ENCODE data around the gene DLX3.

Gene DLX3

DNA sequence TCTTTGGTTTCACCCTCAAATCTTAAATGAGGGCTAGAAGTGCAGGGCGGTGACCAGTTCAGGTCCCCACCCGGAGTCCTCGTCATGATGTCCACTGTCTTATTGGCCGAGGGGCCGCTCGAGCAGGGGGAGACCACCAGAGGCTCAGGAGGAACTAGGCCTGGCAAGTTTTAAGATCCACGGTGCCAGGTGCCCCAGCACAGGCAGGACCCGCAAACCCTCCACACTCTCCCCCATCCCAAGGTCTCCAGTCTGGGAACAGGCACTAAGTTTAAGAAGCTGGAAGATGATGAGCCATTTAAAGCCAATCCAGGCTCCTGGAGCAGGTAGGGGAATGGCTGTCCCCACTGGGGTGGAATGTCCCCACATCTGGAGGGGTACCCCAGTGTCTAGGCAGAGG, 4.1 kb downstream of the DLX3 start:
- DNase-seq: no peak

DNA sequence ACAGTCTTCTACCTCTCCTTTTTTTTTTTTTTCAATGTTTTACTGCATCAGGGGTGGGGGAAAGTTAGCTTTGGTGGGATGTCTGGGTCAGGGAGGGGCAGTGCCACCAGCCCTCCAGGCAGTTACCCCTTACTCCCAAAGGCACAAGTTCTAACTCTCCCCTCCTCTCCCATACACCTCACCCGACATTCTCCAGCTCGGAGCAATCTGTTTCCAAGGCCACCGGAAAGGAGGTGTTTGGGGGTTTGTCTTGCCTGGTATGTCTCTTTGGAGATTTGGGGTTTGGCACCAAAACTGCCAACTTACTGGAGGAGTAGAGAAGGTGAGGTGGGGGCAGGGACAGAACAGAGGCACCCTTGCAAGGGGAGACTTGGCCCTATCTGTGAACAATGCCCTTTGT, 4.7 kb downstream of the DLX3 start:
- DNase-seq: no peak

DNA sequence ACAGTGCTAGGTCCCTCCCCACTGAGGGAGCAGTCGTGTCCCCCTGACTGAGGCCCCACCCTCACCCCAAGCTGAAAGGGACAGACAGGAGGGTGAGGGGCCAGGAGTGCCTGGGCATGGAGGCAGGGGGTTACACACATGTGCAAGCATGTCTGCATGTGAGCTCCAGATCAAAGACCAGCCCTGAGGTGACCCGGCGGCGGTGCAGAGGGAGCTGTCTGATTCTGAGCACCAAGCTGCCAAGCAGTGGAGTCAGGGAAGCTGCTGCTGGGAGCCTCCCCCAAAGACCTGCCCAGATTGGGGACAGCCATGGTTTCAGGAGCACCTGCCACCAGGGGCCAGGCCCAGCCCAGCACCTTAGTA, 5.5 kb downstream of the DLX3 start:
- DNase-seq: no peak

DNA sequence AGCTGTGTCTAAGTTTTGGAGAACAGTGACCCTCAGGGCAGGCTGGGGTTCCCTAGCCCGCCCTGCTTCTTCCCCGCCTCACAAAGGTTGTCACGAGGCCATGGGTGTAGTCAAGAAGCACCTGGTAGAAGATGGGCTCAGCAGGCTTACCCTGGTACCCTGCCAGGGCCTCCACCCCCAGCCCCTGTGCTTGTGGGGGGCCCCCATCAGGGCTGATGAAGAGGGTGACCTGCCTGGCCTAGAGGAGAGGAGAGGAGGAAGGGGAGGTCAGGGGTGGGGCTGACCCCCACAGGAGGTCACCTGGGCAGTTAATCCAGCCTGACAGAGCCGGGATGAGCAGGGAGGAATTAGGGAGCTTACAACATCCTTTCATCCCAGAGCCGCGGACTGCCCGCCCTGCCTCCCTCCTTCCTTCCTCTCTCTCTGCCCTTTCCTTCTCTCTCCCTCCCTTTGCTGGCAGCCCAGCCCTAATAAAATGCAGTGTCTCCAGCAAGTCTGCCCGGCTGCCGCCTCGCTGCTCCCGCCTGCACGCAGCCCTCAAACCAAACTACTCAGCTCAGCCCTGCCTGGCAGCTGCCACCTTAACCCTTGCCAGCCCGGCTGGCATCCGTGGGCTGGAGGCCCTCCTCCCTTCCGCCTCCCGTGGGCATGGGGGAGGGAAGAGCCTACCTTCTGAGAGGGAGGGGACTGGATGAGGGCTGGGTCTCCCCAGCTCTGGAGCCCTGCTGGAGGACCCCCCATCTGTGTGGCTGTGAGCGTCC, 7.2 kb downstream of the DLX3 start:
- no peak for DNase-seq

DNA sequence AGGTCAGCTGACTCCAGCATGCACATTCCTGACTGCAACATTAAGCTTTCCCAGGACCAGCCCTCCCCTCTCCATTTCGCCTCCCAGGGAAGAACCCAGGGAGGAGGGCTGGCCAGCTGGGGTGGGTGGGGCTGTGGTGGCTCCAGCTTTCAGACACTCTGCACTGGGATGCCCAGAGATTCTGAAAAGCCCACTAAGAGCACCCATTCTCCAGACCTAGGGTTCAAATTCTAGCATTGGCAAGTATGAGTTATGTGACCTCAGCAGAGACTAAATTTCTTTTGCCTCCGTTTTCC, 7.8 kb downstream of the DLX3 start:
- no peak for DNase-seq

DNA sequence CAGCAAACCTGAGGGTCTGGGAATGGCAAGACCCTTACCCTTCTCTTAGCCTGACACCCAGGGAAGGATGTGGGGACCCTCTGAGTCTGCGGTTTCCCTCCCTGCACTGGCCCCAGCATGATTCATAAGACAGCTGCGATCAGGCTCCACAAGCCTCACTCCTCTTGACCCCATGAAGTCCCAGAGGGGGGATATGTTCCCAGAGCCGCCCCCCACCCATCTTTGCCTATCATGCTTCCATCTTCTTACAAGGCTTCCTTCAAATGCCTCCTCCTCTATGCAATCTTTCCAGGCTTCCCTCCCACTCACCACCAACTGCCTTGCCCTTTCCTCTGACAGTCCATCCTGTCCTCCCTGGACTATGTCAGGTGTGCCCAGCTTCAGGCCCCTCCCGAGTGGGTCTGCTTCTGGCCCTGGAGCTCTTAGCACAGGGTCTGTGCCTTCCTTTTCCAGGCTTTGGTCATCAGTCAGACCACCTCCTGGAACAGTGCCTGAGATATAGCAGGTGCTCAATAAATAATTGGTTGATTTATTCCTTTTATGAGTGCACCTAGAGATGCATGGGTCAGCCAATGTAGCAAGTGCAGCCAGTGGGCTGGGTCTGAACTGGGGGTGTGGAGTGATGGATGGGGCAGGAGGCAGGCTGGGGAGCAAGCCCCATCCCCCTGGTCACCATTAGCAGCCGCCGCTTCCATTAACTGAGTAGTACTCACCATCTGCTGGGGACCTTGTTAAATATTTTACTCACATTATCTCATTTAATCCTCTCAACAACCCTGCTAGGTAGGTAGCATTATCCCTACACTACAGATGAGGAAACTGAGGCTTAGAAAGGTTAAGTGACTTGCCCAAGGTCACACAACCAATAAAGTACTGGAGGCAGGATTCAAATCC, 8.4 kb downstream of the DLX3 start:
- no peak for DNase-seq

DNA sequence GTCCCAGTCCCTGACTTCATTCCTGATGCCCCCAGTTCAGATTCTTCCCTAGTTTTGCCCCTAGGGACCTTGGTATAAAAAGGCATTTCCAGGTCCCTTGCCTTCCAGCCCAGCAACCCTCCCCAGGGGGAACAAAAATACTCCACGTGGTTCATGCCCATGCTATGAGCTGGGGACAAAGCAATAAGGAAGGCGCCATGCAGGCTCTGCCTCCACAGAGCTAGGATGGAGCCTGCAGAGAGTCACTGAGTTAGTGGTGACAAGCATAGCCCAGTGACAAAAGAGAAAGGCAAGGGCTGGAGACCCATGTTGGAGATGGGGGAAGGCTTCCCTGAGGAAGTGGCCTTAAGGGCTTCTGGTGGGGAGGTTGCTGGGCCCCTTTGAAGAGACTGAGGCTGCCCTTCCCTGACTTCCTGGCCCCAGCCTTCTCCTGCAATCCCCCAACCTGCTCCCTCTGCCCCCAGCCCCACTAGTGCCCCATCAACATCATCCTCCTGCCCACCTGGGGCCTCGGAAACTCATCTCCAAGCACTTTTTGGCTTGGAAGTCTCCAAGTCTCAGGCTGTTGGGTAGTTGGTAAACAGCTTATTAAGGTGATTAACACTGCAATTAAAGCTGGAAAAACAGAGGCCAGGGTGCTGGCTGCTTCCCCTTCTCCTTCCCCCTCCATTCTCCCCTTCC, 9.6 kb downstream of the DLX3 start:
- DNase-seq: no peak

DNA sequence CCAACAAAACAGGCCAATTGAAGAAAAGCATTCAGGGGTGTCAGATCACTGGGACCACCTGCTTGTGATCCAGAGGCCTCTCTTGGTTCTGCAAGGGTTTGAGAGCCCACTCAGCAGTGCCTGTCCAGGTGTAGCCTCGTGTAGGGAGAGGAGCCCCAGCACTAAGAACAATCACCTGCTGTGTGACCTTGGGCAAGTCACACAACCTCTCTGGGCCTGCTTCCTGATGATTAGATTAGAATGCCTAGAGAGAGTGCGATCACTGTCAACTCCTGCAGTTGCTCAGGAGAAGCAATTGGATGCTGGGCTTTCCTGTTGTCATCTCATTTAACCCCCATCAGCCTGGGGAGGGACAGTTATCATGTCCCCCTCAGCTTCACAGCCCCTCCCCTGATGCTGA, 10.2 kb downstream of the DLX3 start:
- DNase-seq: no peak

DNA sequence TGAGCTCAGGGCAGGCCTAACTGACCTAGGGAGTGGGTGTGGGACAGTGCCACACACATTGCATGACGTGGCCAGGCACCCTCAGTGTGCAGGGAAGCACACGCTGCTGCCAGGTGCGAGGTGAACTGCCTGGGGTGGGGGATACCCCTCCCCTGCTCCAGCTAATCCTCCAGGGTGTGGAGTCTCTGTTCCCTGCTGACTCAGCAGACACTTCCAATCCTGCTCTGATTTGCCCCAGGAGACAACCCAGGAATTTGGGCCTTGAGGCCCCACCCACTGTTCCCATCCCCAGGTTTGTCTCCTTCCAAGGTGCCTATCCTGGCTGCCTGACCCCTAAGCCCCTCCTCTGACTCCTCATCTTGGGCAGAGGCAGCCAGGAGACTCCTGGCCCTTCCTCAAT, 10.7 kb downstream of the DLX3 start:
- no peak for DNase-seq

DNA sequence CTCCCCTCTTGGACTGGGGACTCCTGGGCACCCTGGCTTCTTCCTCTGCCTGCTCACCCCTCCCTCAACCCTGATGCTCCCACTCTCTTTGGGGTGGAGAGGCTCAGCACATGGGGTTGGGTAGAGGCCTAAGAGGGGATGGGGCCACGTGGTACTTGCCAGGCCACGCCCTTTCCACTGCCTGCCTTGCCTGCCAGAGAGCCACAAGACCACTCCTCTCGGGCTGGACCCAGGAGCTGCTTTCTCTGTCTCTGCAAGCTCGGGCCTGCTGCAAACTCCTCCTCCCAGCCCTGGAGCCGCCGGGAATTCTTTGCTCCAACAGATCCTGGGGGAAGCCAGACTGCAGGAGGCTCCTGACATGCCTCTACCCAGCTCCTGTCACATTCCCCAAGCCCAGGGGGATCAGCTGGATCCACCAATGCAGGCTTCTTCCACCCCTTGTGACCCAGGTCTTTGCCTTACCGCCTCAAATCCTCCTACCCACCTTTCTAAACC, 14.3 kb downstream of the DLX3 start:
- DNase-seq: no peak

DNA sequence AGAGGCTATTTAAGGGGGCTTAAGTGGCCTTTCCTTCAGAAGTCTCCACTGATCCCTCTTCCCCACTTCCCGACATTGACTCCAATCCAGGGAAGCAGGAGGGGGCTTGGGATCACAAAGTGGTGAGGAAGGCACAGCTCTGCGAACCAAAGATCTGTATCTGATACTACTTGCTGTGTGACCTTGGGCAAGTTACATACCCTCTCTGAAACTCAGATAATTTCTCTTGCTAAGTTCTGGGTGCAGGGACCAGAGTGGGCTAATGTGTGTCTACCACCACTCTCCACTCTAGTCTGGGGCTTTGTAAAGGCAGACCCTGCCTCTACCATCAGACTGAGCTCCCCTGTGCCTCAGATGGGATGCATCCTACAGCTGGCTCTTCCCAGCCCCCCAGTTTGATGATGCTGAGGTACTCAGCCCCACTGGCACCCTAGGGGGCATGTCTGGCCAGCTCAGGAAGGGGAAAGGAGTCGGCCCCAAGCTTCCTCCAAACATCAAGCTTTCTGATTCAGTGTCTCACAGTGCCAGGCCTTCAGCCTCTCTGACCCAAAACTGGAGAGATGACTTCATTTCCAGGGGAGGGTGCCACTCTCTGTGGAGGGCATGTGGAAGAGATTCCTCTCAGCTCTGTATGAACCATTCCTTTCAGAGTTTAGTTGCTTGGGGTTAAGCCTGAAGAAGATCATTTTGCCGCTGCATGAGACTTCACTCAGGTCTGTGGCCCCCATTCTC, 15.1 kb downstream of the DLX3 start:
- no peak for DNase-seq

DNA sequence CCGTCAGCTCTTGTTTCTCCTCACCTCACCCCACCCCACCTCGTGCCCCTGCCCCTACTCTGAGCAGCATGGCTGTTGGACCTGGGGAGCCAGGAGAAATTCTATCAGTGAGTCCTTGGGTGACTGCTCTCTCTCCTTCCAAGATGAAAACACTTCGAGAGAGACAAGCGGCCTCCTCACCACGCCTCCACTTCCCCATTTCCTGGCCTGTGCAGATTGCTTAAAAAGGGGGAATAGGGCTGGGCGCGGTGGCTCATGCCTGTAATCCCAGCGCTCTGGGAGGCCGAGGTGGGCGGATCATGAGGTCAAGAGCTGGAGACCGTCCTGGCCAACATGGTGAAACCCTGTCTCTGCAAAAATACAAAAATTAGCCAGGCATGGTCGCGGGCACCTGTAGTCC, 16.5 kb downstream of the DLX3 start:
- DNase-seq: no peak

DNA sequence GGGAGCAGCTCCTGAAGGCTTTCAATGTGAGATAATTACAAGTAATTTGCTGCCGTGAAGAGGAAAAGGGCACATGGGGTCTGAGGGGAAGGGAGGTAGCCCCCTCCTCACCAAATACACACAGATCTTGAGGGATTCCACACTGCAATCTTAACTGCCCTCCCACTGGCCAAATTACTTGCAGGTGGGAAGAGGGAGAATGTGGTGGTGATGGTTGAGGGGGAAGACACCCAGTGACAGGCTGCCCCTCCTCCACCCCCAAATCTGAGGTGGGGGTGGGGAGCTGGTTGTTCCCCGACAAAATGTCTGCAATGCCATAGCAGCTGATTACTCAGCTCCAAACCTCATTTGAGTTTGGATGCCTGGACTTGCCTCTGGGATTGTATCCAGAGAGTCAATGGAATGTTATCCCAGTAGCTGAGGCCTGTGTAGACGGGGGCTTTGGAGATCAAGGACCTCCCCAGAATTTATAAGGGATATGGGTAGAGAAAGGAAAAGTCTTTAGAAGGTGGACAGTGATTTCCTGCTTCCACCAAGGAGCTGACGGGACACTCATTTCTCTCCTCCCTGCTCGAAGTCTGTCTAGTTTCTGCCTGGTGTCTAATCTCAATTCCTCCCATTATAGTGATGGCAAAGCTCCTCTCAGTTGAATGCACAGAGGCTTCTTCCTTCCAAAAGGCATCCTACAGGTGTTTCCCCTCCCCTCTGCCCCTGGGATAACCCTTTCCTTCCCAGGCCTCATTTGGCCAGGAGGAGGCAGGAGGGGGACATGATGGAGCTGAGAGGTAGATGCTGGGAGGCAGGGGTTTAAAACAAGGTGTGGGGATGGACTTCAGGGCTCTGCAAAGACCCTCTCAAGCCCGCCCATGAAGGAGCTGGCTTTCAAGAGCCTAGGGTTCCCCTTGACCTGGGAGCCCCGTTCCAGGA, 17.3 kb downstream of the DLX3 start:
- DNase-seq: no peak

DNA sequence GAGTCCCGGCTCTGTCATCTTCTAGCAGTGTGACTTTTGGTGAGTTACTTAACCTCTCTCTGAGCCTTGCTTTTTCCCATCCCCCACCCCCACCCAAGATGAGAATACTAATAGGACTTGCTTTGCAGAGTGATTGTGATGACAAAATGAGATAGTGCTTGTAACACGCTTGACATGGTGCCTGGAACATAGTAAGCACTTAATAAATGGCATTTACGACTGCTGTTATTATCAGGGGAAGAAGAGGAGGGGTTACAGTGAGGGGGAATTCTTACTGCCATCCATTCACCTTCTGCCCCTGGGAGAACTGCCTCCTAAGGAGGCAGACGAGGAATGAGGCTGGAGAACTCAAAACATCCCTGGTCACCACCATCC, 18.2 kb downstream of the DLX3 start:
- DNase-seq: no peak

DNA sequence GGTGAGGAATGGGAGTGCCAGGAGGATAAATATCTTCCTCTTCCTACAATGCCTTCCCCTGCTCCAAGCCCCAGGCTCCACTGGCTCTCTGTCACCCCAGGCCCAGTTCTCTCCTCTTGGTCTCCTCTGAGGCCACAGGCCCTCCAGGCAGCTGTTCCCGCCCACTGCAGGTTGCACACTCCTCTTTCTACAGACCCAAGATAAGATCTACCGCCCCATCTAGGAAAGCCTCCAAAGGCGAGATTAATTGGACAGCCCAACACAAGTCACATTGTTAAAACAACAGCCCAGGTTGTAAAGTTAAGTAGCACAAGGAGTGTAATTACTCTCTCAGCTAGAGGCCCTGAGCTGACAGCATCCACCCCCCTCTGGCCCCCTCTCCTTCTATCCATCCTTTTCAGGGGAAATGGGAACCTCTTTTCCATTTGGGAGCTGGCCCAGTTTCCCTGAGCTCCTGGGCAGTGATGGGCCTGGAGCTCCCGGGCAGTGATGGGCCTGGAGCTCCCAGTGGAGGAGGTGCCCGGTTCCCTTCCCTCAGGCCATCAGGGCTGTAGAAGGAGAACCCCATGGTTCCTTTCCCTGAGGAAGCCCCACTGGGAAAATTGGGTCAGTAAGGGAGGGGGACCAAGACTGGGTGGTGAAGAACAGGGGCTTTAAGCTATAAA, 18.7 kb downstream of the DLX3 start:
- no peak for DNase-seq

DNA sequence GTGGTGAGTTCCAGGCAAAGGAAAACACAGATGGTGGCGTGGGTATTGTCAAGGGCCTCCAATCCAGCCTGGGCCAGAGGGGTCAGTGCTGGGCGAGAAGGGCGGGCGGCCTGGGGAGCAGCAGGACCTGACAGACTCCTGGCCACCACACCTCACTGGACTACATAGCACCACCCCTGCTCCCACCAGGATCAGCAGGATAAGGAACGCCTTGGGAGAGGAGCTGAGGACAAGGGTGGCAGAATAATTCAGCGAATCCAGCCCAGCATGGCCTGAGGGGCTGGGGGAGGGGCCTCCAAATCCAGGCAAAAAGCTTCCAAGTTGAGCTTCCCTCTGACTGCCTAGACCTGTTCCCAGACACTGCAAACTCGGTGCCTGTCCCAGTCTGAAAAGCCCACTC, 19.5 kb downstream of the DLX3 start:
- no peak for DNase-seq

DNA sequence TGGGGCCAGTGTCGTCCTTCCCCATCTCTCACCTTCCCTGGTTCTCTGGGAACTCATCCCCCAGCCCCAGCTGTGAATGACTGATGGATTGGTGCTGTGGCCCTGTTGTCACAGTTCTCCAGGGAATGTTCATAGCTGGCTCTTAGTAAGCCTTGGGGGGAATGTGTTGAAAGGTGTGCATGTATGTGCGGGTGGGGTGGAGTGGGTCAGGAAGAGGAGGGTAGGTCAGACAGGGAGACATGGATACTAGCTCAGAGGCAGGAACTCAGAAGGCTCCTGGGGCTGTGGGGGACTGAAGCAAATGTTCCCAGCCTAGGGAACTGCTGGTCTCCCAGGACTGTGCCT, 21.8 kb downstream of the DLX3 start:
- DNase-seq: no peak

DNA sequence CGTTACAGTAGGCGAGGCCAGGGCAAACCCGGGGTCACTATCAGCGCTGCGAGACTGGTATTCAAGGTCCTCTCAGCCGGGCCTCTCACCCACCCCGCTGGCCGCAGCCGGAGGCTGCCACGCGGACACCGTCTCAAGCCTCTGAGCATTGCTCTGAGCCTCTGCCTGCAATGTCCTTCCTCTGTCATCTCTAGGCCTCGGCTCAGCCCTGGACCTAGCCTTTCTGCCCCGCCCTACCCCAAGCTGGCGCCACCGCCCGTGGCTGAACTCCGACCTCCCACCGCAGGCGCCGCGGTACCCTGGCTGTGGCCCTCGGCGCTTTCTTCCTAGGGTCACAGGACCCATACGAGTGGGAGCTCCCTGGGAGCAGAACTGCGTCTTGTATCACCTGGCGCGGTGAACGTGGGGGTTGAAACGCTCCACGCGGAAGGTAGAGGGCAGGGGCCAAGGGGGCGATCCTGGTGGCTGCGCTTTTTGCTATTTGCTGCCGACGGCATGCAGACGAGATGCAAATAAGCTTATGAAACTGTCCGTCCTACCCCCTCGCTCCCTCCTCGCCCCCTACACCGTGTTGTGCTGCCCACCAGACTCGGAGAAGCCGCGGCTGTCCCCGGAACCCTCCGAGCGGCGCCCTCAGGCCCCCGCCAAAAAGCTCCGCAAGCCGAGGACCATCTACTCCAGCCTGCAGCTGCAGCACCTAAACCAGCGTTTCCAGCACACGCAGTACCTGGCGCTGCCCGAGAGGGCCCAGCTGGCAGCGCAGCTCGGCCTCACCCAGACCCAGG, 22.3 kb downstream of the DLX3 start:
- no peak for DNase-seq

DNA sequence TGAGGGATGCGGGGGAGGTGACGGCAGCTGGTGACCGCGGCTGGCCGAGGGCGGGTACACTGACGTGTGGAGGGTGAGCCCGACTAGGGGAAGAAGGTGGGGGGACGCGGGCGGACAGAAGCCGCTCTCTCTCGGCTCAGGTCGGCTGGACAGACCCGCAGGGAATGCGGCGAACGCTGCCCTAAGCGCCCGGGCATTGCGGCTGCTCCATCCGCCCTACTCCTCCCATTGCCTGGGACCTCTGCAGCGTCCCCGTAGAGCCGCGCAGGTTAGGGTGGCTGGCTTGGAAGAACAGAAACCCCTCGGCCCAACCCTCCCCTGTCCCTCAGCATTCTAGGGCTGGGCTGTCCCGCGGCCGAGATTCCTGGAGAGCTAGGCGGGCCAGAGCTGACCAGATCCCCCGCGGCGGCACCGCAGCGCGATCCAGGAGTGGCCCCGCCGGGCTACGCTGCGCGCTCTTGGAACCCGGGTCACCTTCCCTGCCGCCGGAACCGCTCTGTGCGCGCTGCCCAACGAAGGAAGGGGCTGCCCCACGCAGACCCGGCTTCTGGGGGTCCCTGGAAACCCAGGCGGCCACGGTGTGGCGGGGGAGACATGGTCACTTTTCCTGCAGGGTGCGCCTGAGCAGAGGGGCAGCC, 23.1 kb downstream of the DLX3 start:
- DNase-seq: no peak

DNA sequence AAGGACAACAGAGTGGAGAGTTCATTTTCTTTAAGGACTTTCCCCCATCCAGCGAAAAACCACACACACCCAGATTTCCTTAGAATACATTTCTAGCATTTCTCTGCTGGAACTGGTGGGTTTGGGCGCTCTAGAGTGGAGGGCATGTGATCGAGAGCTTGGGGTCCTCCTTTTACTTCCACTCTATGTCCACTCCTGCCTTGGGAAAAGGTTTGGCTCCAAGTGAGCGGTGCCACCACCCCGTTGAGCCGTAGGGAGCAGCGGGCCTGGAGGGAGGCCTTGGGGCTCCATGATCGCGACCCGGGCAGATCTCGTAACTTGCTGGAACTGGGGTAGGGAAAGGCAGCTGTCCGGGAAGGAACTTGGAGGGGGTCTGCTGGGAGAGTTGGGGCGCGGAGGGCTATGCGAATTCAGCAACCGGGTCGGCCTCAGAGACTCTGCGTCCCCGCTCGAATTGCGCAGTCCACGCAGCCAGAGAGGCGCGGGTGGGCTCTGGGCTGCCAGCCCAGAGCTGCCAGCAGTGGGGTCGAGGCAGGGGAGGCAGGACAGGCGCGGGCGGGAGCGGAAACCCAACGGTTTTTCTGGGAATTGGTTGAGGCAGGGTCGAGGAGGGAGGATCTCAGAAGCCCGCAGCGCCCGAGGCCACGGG, 23.7 kb downstream of the DLX3 start:
- no peak for DNase-seq

All from T-helper 9 cell (primary cell).